ENCODE measurements around the gene SSUH2. TPM values are rescaled to one million over a fixed set of nuclear protein-coding genes. Genes with fewer than 3 reads are reported as not detected.

SSUH2 gene
- total RNA-seq, 2 experiments from 2014 or later = not detected

GRCh38 chr3:8606701-8607231 lies 37.8 kb downstream of the SSUH2 start:
- H3K9me3 Mint-ChIP-seq = no peaks in the 10 kb centered on the region
- POLR2A ChIA-PET = no interaction called here
- DNase-seq = no peak
- no peaks in the 10 kb centered on the region for H3K36me3 Mint-ChIP-seq (ENCODE audit: low read depth)
- no peak overlapping the region for H3K4me3 Mint-ChIP-seq
- H3K27ac Mint-ChIP-seq = no peak overlapping the region
- H3K27me3 Mint-ChIP-seq = no peaks in the 10 kb centered on the region
- CTCF ChIA-PET = interaction anchor here (1.2 kb wide), 1 partner anchor 286 kb away, joined by 3 read pairs; no protein-coding TSS in a partner anchor
- no peaks in the 10 kb centered on the region for H3K4me1 Mint-ChIP-seq

DNA sequence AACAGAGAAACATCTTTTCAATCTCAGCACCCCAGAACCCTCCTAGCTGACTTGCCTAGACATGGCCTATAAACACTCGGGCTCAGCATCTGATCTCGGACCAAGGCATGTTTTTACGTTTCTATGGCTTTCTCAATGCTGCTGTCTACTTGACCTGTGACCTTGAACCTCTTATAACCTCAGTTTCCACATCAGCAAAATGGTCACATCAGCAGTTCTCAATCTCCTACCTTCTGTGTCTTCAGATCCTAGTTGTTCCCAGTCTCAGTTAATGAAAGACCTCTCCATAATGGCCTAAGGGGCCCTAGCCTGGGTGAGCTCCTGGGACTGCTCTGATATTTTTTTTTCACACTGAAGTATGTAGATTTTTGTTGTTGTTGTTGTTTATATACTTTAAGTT lies 39.6 kb downstream of the SSUH2 start:
- no peaks in the 10 kb centered on the region for H3K27me3 Mint-ChIP-seq
- no peaks in the 10 kb centered on the region for H3K36me3 Mint-ChIP-seq (ENCODE audit: low read depth)
- no peaks in the 10 kb centered on the region for H3K4me1 Mint-ChIP-seq
- no peak overlapping the region for H3K4me3 Mint-ChIP-seq
- CTCF ChIA-PET = no interaction called here
- no peaks in the 10 kb centered on the region for H3K9me3 Mint-ChIP-seq
- DNase-seq = no peak
- POLR2A ChIA-PET = no interaction called here
- H3K27ac Mint-ChIP-seq = no peak overlapping the region

- no peaks in the 10 kb centered on the region for H3K4me1 Mint-ChIP-seq
- no peaks in the 10 kb centered on the region for H3K27me3 Mint-ChIP-seq
- no peaks in the 10 kb centered on the region for H3K36me3 Mint-ChIP-seq (ENCODE audit: low read depth)
These were observed 40.6 kb downstream of the SSUH2 start for GRCh38 chr3:8604006-8604405.

DNA sequence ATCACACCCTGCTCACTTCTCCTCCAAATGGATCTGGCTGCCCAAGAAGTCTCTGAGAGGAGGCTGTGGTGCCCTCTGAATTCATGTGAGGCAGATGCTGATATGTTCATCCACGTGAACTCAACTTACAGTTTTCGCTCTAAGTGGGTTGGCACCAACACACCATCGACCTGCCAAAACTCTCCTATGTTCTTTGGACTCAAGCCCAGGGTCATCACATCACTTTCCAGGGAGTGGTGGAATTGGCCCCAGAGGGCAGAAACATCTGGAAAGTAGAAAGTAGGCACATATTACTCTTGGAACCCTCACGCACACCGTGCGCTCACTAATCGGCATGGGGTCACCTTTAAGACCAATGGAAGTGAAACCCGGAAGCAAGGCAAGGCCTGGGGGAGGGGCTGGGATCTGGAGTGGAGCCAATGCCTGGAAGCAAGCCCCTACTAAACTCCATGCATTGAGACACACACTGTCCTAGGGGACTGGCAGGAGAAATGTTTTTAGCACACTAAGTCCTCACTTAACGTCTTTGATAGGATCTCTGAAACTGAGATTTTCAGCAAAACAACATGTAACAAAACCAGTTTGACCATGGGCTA lies 41.4 kb downstream of the SSUH2 start:
- no peaks in the 10 kb centered on the region for H3K36me3 Mint-ChIP-seq (ENCODE audit: low read depth)
- ChIA-PET POLR2A (no interaction called here), CTCF (no interaction called here)
- no peaks in the 10 kb centered on the region for H3K27me3 Mint-ChIP-seq
- H3K27ac Mint-ChIP-seq = no peak overlapping the region
- no peaks in the 10 kb centered on the region for H3K4me1 Mint-ChIP-seq
- no peaks in the 10 kb centered on the region for H3K9me3 Mint-ChIP-seq
- H3K4me3 Mint-ChIP-seq = no peak overlapping the region
- DNase-seq = no peak

More at GRCh38 chr3:8604006-8604405, 40.6 kb downstream of the SSUH2 start:
- Mint-ChIP-seq H3K27ac (no peak overlapping the region), H3K4me3 (no peak overlapping the region), H3K9me3 (no peaks in the 10 kb centered on the region)
- DNase-seq = no peak
- CTCF ChIA-PET = no interaction called here
- POLR2A ChIA-PET = no interaction called here

DNA sequence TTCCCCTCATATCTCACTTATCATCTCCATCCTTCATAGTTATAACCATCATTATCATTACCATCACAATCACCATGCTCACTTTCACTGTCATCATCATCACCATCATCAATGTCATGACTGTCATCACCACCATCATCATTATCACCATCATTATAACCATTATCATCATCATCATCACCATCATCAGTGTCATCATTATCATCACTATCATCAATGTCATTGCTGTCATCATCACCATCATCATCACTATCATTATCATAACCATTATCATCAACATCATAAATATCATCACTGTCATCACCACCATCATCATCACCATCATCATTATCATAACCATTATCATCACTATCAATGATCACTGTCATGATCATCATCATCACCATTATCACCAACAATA lies 44.1 kb downstream of the SSUH2 start:
- Mint-ChIP-seq H3K27me3 (peaks cover 2% of the 10 kb centered on the region), H3K27ac (no peak overlapping the region), H3K36me3 (ENCODE audit: low read depth) (no peaks in the 10 kb centered on the region), H3K4me1 (no peaks in the 10 kb centered on the region), H3K9me3 (no peaks in the 10 kb centered on the region), H3K4me3 (no peak overlapping the region)
- DNase-seq = no peak
- CTCF ChIA-PET = no interaction called here
- POLR2A ChIA-PET = no interaction called here

GRCh38 chr3:8599146-8599545 lies 45.5 kb downstream of the SSUH2 start:
- H3K27ac Mint-ChIP-seq = no peak overlapping the region
- CTCF ChIA-PET = no interaction called here
- H3K9me3 Mint-ChIP-seq = no peaks in the 10 kb centered on the region

DNA sequence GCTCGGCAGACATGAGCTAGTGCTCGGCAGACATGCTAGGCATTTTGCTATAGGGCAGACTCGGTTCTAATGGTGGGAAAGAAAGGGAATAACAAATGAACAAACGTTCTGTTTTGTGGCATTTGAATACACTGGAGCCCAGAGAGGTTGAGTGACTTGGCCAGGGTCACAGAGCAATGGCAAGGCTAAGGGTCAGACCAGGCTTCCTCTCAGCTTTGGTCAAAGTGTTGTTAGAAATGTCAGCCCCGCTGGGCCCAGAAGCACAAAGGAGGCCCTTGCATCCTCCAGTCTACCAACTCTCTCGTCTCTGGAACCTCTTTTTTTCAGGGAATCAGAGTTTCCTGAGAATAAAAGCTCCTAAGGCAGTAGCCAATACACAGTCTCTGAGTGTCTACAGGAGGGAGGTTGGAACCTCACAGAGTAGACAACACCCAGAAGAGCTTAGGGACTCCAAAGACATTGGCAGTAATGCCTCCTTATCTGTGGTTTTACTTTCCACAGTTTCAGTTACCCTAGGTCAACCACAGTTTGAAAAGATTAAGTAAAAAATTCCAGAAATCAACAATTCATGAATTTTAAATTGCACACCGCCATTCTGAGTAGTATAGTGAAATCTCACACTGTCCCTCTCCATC lies 47.3 kb downstream of the SSUH2 start:
- Mint-ChIP-seq H3K4me3 (no peak overlapping the region), H3K4me1 (no peaks in the 10 kb centered on the region), H3K27me3 (peaks cover 2% of the 10 kb centered on the region), H3K36me3 (ENCODE audit: low read depth) (no peaks in the 10 kb centered on the region), H3K9me3 (no peaks in the 10 kb centered on the region), H3K27ac (no peak overlapping the region)
- no peak for DNase-seq
- ChIA-PET POLR2A (no interaction called here), CTCF (no interaction called here)

More at GRCh38 chr3:8599146-8599545, 45.5 kb downstream of the SSUH2 start:
- peaks cover 2% of the 10 kb centered on the region for H3K27me3 Mint-ChIP-seq
- H3K4me1 Mint-ChIP-seq = no peaks in the 10 kb centered on the region
- DNase-seq = no peak
- no peak overlapping the region for H3K4me3 Mint-ChIP-seq
- H3K36me3 Mint-ChIP-seq (ENCODE audit: low read depth) = no peaks in the 10 kb centered on the region
- POLR2A ChIA-PET = no interaction called here

DNA sequence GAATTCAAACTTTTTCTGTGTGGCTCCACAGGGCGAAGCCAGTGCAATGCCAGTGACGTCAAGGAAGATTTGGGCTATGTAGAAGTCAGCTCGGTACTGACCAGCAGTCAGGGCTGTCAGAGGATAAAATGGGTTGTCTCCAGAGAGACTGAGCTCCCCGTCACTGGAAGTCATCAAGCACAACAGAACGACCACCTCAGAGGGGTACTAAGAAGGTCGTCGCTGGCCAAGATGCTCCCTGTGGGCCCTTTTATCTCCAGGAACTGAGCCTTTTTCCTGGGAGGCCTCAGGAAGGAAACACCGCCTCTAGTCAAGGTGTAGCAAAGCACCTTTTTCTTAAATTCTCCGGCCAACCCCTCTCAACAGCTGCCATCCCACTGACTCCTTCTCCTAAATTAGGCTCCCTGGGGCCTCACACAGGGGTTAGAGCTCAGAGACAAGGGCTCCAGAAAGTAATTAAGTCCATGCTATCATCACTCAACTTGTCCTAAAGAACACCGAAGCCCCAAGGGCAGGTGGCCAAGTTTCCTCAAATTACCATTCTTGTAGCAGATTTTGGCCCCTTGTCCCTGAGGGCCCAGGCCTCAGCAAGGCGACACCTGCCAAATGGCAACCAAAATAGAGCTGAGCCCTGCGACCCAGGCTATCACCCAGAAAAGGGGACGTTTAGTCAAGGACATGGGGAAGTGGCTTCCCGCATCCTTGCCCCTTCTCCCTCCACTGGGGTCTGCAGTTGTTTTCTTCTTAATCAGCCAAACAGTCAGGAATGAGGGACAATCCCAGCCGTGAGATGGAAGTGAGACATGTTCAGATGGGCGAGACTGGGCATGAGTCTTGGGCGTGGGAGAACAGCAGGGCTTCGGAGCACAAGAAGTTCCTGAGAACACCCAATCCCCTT lies 48.0 kb downstream of the SSUH2 start:
- no peak for DNase-seq
- H3K9me3 Mint-ChIP-seq = no peaks in the 10 kb centered on the region
- no peaks in the 10 kb centered on the region for H3K4me1 Mint-ChIP-seq
- H3K4me3 Mint-ChIP-seq = no peak overlapping the region
- ChIA-PET CTCF (no interaction called here), POLR2A (no interaction called here)
- H3K27ac Mint-ChIP-seq = no peak overlapping the region
- H3K27me3 Mint-ChIP-seq = peaks cover 2% of the 10 kb centered on the region
- H3K36me3 Mint-ChIP-seq (ENCODE audit: low read depth) = no peaks in the 10 kb centered on the region

DNA sequence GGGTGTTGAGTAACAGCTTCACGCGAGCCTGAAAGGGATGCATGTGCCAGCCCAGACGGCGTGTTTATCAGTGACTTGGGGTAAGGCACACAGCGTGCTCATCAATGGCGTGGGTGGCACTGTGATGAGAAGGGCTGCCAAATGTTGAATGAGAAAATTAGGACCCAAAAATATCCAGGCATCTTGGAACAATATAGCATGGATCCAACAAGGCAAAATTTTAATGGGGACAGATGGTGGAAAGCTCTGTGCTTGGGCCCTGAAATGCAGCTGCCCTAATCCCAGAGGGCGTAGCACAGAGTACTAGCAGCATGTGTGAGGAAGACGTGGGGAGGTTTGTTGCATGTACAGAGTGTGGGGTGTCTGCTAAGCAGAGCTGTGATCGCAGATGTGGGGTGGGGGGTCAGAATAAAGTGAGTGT lies 48.9 kb downstream of the SSUH2 start:
- Mint-ChIP-seq H3K27me3 (peaks cover 2% of the 10 kb centered on the region), H3K36me3 (ENCODE audit: low read depth) (no peaks in the 10 kb centered on the region), H3K27ac (no peak overlapping the region), H3K9me3 (no peaks in the 10 kb centered on the region), H3K4me3 (no peak overlapping the region), H3K4me1 (no peaks in the 10 kb centered on the region)
- POLR2A ChIA-PET = no interaction called here
- CTCF ChIA-PET = no interaction called here
- DNase-seq = no peak

- ChIA-PET POLR2A (no interaction called here), CTCF (no interaction called here)
- Mint-ChIP-seq H3K4me3 (no peak overlapping the region), H3K4me1 (no peaks in the 10 kb centered on the region), H3K9me3 (no peaks in the 10 kb centered on the region), H3K27ac (no peak overlapping the region), H3K27me3 (peaks cover 2% of the 10 kb centered on the region), H3K36me3 (ENCODE audit: low read depth) (no peaks in the 10 kb centered on the region)
- no peak for DNase-seq
These were observed 49.3 kb downstream of the SSUH2 start for GRCh38 chr3:8595252-8595651.

DNA sequence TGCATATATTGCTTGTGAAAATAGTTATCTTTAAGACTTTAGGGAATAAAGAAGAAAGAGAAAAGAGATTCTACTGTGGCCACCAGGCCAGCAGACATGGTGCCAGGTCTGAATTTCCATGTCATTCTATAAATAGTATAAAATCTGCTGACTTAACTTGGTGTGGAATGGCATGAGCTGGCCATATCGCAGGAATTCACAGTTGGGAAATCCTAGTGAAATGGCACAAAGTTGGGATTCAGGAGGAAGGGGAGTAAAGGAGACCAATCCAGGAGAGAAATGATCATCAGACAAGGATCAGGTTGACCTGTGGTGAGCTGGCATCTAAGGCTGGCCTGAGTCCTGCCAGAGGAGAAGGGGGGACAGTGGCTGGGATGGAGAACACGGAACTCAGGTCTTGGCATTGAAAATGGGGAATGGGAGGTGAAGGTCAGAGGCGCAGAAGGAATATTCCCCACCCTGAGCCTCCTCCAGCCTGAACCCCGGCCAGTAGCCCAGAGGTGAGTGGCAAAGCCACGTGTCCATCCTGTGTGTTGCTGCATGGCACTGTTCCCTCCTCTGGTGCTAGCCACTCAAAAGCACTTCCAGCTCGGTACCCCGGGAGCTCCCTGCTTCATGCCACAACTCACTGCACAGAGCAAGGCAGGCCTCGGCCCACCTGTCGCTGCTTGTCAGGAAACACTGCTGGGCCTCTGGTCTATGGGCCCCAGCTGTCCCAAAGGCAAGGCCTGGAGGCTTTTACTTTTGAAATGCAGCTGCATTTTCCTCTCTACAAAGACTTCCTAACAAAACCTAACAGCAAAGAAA lies 51.4 kb downstream of the SSUH2 start:
- no peak for DNase-seq
- Mint-ChIP-seq H3K9me3 (no peaks in the 10 kb centered on the region), H3K27me3 (peaks cover 2% of the 10 kb centered on the region), H3K4me3 (no peak overlapping the region), H3K4me1 (no peaks in the 10 kb centered on the region), H3K27ac (no peak overlapping the region), H3K36me3 (ENCODE audit: low read depth) (no peaks in the 10 kb centered on the region)
- ChIA-PET CTCF (interaction anchor here (0.7 kb wide), 1 partner anchor 28 kb away, joined by 3 read pairs; no protein-coding TSS in a partner anchor), POLR2A (no interaction called here)

DNA sequence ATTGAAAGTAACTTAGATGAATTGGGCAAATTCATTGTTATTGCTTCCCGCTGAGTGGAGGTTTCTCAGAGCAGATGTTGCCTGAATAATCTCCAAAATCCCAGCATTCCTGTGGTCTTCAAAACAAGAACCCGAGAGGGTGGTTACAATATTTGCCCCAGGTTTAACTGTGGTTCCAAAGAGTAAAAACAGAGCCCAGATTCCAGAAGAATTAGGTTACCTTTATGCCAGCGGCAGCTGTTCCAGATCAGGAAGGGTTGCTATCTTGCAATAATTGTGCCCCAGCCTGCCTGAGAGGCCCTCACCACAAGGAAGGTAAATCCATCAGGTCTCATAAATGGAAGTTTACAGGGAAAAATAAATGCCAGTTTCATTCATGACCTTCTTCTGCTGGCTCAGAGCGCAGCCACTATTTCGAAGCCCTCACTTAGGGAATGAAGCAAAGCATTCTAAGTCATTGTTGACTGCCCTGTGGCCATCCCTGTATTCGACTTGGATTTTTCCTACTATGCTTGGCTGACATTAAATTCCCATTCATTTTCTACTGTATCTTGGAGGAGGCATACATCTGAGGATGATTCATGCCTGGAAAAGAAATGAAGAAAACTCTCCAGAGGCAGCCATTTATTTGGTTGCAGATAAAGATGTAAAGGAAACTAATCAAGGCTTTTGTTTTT lies 54.6 kb downstream of the SSUH2 start:
- CTCF ChIA-PET = no interaction called here
- Mint-ChIP-seq H3K27me3 (peaks cover 5% of the 10 kb centered on the region), H3K4me3 (no peak overlapping the region), H3K4me1 (no peaks in the 10 kb centered on the region), H3K36me3 (ENCODE audit: low read depth) (no peaks in the 10 kb centered on the region), H3K27ac (no peak overlapping the region), H3K9me3 (no peaks in the 10 kb centered on the region)
- POLR2A ChIA-PET = no interaction called here
- no peak for DNase-seq
